Amniotic stem cell (primary cell): ENCODE results near the gene PLA2G3.
A peak's percentile ranks its signal among the peaks of the same experiment; 100 is the strongest.
"Not testable (repeated sequence)": the region's sequence is repeated elsewhere in the genome, so short reads cannot be mapped to it uniquely, and the experiment has no call there.

Experiments
- DNase-seq: peaks from one replicate; lab custom pipeline; 2025; lab: John Stamatoyannopoulos, UW

Gene PLA2G3

DNA sequence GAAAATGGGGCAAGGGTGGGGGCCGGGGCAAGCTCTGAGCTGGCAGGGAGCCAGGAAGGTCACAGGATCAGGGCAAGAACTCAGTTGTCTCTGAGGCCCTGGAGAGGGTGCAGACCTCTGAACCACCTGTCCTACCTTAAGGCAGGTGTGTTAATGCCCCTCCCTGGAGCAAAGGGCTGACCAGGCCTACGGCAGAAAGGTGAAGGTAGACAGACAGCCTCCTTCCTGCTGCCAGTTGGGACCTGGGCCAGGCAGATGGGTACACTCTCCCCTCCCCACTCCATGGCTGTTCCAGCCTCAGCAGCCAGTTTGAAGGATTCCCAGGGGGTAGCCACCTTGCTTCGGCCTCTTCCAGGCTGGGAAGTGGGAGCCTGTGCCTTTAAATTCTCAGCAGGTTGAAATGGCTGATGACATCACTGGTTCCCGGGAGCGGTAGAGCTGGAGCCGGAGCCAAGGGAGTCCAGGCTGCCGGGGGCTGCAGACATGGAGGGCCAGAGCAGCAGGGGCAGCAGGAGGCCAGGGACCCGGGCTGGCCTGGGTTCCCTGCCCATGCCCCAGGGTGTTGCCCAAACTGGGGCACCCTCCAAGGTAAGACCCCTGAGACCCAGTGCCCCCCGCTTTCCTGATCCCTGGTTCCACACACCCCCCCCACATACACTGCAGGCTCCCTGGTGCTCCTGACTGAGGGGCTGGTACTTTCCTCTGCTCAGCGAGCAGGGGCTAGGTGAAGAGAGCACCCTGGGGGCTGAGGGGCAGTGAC lies 17.6 kb downstream of the PLA2G3 start, which contains the start of gene INPP5J:
Gene INPP5J, plus strand, starts transcription at position 435 of the 760 bp plus-strand sequence. Its CDS starts 49 bp downstream, at position 484.
- peak; percentile 35 for DNase-seq

DNA sequence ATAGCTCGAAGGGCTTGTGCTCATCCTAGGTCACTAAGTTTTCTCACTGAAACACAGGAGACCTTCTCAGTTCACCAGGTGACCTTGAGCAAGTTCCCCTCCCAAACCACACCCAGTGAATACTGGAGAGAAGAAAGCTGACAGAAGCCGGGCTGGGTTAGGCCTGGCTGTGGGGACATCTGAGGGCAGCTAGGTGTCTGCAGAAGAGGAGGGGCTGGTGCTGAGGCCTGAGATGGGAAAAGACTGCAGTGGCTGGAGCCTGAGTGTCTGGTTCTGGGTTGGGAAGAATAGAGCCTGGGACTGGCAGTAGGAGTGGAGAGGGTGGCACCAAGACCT lies 18.1 kb downstream of the PLA2G3 start:
- DNase-seq, result no peak

GRCh38 chr22:31121403-31121802 lies 18.9 kb downstream of the PLA2G3 start:
- no peak for DNase-seq

DNA sequence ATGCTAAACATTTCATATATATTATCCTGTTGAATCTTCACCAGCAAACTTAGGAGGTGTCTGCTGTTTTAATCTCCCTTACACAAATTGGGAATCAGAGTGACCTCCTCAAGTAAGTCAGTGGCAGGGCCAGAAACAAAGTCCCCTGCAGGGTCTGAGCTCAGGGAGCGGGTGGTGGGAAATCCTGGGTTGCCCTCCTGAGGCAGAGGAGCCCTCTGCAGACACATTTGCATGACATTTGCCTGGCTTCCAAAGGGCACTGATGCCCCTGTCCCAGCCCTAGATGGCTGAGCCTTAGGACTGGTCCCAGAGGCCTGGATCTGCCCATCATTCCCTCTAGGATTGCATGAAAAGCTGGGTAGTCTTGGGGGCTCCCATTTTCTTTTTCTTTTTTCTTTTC lies 19.7 kb downstream of the PLA2G3 start:
- DNase-seq, result no peak

GRCh38 chr22:31120230-31120629 lies 20.1 kb downstream of the PLA2G3 start:
- no peak for DNase-seq

- no peak for DNase-seq
Observed at GRCh38 chr22:31119026-31119717, 21.1 kb downstream of the PLA2G3 start.

- DNase-seq, result no peak
Observed at GRCh38 chr22:31118046-31118820, 22.1 kb downstream of the PLA2G3 start.

DNA sequence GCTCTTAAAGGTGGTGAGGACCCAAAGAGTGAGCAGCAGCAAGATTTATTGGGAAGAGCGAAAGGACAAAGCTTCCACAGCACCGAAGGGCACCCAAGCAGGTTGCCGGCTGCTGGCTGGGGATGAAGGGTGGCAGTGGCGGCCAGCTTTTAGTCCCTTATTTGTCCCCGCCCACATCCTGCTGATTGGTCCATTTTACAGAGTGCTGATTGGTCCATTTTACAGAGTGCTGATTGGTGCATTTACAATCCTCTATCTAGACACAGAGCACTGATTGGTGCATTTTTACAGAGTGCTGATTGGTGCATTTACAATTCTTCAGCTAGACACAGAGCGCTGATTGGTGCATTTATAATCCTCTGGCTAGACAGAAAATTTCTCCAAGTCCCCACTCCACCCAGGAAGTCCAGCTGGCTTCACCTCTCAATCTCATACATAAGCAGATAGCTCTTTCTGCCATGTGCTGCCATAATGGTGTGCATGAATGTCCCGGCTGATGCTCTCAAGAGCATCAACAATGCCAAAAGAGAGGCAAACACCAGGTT lies 27.7 kb downstream of the PLA2G3 start:
- not testable (repeated sequence) for DNase-seq

DNA sequence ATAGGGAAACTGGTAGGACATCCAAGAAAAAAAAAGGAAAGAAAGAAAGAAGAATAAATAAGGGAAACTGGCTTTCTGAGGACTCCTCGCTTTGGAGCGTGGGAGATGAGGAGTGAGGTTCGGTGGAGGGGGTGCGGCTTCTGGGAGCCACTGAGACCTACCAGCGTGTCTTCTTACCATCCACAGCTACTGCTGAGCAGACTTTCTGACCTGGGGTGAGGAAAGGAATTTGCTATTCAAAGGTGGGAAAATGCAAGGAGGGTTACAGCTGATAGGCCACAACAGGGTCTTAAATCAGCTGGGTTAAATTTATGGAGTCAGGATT lies 32.5 kb downstream of the PLA2G3 start:
- no peak for DNase-seq

DNA sequence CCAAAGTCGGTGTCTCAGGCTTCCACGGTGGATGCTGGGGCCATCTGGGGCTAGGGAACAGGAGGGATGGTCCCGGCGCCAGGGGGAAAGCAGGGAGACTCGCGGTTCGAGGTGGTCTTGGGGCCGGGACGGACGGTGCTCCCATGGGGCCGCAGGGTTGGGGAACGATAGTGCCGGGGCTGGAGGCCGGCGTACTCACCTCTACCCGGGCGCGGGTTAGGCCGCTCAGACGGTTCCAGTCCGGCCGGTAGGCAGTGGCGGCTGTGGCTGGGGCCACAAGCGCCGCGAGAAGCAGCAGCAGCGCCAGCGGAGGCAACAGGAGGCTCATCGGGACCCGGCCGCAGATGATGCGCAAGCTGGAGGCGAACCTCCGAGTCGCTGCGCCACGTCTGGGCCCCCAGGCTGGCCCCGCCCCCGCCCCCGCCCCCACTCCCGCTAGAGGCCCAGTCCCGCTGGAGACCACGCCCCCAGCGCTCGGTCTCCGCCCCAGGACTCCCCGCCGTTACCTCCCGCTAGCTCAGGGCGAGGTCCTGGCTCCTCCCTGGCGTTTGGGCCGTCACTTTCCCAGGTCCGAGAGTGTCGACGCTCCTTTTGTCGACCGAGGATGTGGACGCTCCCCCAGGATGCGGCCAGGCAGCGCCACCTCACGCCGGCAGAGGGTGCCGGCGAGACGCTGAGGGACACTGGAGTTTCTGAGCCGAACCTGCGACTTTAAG lies 33.0 kb downstream of the PLA2G3 start, which contains the start of gene SELENOM:
Gene SELENOM, minus strand, starts transcription at position 391 of the 716 bp plus-strand sequence. Its CDS starts 63 bp downstream, at position 328.
- DNase-seq, result peak; percentile 97

GRCh38 chr22:31106731-31107177 lies 33.6 kb downstream of the PLA2G3 start:
- no peak for DNase-seq

GRCh38 chr22:31106001-31106571 lies 34.2 kb downstream of the PLA2G3 start:
- no peak for DNase-seq

DNA sequence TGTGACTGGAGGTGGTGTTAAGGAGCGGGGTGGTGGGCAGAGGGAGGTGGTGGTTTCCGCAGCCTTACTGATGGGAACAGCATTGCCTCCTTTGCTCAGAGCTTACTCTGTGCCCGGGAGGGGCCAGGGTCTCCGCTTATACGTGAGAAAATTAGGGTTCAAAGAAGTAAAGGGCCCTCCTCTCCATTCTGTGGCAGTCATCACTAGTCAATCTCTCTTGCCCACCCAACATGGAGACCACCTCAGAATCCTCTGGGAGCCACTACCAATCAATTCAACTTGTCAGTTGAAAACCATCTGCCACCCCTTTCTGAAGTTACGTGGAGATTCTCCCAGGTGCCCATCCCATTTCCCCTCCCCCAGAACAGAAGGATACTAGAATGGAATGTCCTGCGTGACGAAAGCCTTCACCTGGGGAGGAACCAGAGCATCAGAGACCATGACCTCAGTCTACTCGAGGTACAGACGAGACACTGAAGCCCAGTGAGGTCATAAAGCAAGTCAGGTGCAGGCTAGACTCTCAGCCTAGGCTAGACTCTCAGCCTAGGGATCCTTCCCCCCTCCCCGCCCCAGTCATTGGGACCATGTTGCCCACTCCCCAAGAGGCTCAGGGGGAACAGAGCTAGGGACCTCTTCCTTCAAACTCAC lies 34.9 kb downstream of the PLA2G3 start:
- DNase-seq, result no peak

DNA sequence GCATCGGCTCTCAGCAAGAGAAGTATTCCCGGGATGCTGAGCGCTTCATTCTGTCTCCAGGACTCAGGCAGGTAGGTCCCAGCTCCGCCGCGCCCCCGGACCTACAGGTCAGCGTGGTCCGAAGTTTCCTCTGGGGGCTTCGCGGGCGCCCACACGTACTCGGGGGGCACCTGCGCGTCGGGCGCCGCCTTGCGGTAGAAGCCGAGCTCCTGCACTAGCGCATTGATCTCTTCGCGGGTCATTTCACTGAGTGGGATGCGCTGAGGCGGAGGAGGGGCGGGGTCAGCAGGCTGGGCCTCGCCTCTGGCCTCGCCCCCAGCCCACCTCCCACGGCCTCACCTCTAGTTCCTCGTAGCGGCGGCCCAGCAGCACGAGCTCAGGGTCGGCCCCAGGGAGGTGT lies 35.4 kb downstream of the PLA2G3 start:
- DNase-seq, result no peak

GRCh38 chr22:31103899-31104694 lies 36.2 kb downstream of the PLA2G3 start:
- DNase-seq, result no peak

- DNase-seq, result no peak
Observed at GRCh38 chr22:31103111-31103510, 37.2 kb downstream of the PLA2G3 start.

GRCh38 chr22:31102441-31103081 lies 37.7 kb downstream of the PLA2G3 start:
- DNase-seq, result peak; percentile 83

- DNase-seq, result no peak
Observed at GRCh38 chr22:31100762-31101525, 39.4 kb downstream of the PLA2G3 start.
